SK-N-SH (cell line): ENCODE measurements around the gene LRRC37B.

ENCODE experiments used
- EP300 ChIP-seq, 2 experiments: IDR thresholded peaks; 2 replicates each; pipeline versions ENCODE4 v1.4.0 to v1.6.1; 2012; ENCODE audit warnings: borderline replicate concordance in 1 of 2, low read depth in 1 of 2, low read length in 1 of 2
- NRF1 ChIP-seq: IDR thresholded peaks from 2 replicates; pipeline ENCODE4 v1.6.1; 2012; ENCODE audit warnings: low read depth, mild to moderate bottlenecking, low read length
- TF ChIP-seq, protein P1 (sequence below): fragments of 200-600 bp; sonication (generic); IDR thresholded peaks from 2 replicates; pipeline ENCODE4 v1.6.1; 2017; ENCODE audit warnings: antibody characterized with exemption, mild to moderate bottlenecking, moderate library complexity
- TF ChIP-seq, protein P2 (sequence below): IDR thresholded peaks from 2 replicates; pipeline ENCODE4 v1.4.0; 2012; ENCODE audit warnings: low read depth
- TF ChIP-seq, protein P3 (sequence below): fragments of 150-350 bp; IDR thresholded peaks from 2 replicates; pipeline ENCODE4 v1.6.1; 2017; ENCODE audit warnings: antibody characterized with exemption, low read length, low read depth, borderline replicate concordance

DNA sequence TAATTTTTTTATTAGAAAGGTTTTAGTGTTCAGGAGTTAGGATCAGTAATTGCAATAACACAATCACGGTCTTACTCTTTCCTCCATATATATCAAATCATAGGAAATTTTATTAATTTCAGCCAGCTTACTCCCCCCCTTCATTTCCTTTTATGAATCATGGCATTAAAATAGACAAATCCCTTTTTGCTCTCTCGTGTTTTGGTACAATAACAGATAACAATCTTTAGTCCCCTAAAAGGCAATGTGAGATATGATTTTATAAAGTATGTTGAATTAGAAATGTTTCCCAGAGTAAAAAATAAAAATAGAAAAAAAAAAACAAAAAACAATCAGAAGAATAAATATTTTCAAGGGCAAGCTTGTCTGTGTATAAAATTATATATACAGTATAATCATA lies 92.5 kb downstream of the LRRC37B start:
- TF ChIP-seq, protein P1, sequence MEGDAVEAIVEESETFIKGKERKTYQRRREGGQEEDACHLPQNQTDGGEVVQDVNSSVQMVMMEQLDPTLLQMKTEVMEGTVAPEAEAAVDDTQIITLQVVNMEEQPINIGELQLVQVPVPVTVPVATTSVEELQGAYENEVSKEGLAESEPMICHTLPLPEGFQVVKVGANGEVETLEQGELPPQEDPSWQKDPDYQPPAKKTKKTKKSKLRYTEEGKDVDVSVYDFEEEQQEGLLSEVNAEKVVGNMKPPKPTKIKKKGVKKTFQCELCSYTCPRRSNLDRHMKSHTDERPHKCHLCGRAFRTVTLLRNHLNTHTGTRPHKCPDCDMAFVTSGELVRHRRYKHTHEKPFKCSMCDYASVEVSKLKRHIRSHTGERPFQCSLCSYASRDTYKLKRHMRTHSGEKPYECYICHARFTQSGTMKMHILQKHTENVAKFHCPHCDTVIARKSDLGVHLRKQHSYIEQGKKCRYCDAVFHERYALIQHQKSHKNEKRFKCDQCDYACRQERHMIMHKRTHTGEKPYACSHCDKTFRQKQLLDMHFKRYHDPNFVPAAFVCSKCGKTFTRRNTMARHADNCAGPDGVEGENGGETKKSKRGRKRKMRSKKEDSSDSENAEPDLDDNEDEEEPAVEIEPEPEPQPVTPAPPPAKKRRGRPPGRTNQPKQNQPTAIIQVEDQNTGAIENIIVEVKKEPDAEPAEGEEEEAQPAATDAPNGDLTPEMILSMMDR = no peak
- no peak for TF ChIP-seq NRF1
- TF ChIP-seq, protein P2, sequence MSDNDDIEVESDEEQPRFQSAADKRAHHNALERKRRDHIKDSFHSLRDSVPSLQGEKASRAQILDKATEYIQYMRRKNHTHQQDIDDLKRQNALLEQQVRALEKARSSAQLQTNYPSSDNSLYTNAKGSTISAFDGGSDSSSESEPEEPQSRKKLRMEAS = no peak
- TF ChIP-seq, protein P3, sequence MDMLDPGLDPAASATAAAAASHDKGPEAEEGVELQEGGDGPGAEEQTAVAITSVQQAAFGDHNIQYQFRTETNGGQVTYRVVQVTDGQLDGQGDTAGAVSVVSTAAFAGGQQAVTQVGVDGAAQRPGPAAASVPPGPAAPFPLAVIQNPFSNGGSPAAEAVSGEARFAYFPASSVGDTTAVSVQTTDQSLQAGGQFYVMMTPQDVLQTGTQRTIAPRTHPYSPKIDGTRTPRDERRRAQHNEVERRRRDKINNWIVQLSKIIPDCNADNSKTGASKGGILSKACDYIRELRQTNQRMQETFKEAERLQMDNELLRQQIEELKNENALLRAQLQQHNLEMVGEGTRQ = no peak
- no peak for TF ChIP-seq EP300 (IDR thresholded peaks at IDR 0.05; ENCODE audit: borderline replicate concordance in 1 of 2, low read depth in 1 of 2, low read length in 1 of 2)
